ENCODE results near the gene ABCB9. TPM values are rescaled to one million over a fixed set of nuclear protein-coding genes. Genes with fewer than 3 reads are reported as not detected.

Gene ABCB9
- total RNA-seq, 1 donor from 2014 or later: 19.6 TPM

GRCh38 chr12:122989225-122989839 is 23.1 kb upstream of the ABCB9 start:
- TF ChIP-seq CTCF (IDR thresholded peaks at IDR 0.05): no peak
- Histone ChIP-seq H3K4me3 (no peak overlapping the region), H3K27me3 (no peaks in the 10 kb centered on the region), H3K4me1 (peaks cover 0 to 11% of the 10 kb centered on the region in 2 donors), H3K27ac (no peak overlapping the region), H3K36me3 (peaks cover 24 to 28% of the 10 kb centered on the region in 2 donors), H3K9me3 (no peaks in the 10 kb centered on the region)
- DNase-seq (ENCODE audit: low spot score in 2 of 2): no peak
- intact Hi-C loops (cut with DNase I): no loop called here

DNA sequence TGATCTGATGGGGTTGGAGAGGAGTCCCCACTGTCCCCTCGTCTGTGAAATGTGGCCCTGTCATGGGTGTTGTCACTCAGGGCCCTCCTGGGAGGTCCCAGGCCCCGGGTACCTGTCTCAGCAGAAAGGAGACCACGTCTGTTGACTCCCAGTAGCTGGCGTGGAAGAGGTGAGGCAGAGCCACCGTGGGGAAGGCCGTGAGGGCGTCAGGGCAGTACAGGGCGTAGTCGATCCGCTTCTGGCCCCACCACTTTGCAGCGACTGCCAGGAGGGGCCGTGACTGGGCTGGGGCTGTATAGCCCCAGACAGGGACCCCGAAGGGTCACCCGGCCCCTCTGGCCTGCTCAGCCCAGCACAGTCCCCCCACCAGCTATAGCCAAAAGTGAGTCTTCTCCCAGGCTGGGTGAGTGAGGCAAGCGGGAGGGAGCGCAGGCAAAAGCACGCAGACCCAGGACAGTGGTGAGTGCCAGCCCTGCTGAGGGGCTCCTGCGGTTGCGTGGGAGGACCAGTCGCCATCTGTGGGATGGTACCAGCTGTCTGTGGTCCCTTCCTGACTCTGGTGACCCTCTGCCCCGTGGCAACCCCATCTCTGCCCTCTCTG is 22.4 kb upstream of the ABCB9 start:
- H3K27ac ChIP-seq: no peak overlapping the region
- H3K36me3 ChIP-seq: peaks cover 24 to 28% of the 10 kb centered on the region in 2 donors
- H3K27me3 ChIP-seq: no peaks in the 10 kb centered on the region
- no peak for TF ChIP-seq CTCF (IDR thresholded peaks at IDR 0.05)
- no peaks in the 10 kb centered on the region for H3K9me3 ChIP-seq
- no peak for DNase-seq (ENCODE audit: low spot score in 2 of 2)
- H3K4me1 ChIP-seq: peaks cover 5 to 17% of the 10 kb centered on the region in 2 donors
- intact Hi-C loops (cut with DNase I): no loop called here
- H3K4me3 ChIP-seq: no peak overlapping the region

GRCh38 chr12:122988036-122988435 is 21.8 kb upstream of the ABCB9 start:
- Histone ChIP-seq H3K4me1 (peaks cover 11 to 24% of the 10 kb centered on the region in 2 donors), H3K9me3 (no peaks in the 10 kb centered on the region), H3K27ac (no peak overlapping the region), H3K4me3 (no peak overlapping the region), H3K27me3 (no peaks in the 10 kb centered on the region), H3K36me3 (peaks cover 24 to 30% of the 10 kb centered on the region in 2 donors)
- intact Hi-C loops (cut with DNase I): no loop called here
- no peak for TF ChIP-seq CTCF (IDR thresholded peaks at IDR 0.05)
- no peak for DNase-seq (ENCODE audit: low spot score in 2 of 2)

GRCh38 chr12:122987086-122987951 is 21.1 kb upstream of the ABCB9 start:
- H3K27ac ChIP-seq: no peak overlapping the region
- DNase-seq (ENCODE audit: low spot score in 2 of 2): no peak
- no peaks in the 10 kb centered on the region for H3K27me3 ChIP-seq
- H3K36me3 ChIP-seq: peaks cover 24 to 36% of the 10 kb centered on the region in 2 donors
- no peak for TF ChIP-seq CTCF (IDR thresholded peaks at IDR 0.05)
- no peak overlapping the region for H3K4me3 ChIP-seq
- peaks cover 18 to 31% of the 10 kb centered on the region in 2 donors for H3K4me1 ChIP-seq
- no peaks in the 10 kb centered on the region for H3K9me3 ChIP-seq
- intact Hi-C loops (cut with DNase I): no loop called here

DNA sequence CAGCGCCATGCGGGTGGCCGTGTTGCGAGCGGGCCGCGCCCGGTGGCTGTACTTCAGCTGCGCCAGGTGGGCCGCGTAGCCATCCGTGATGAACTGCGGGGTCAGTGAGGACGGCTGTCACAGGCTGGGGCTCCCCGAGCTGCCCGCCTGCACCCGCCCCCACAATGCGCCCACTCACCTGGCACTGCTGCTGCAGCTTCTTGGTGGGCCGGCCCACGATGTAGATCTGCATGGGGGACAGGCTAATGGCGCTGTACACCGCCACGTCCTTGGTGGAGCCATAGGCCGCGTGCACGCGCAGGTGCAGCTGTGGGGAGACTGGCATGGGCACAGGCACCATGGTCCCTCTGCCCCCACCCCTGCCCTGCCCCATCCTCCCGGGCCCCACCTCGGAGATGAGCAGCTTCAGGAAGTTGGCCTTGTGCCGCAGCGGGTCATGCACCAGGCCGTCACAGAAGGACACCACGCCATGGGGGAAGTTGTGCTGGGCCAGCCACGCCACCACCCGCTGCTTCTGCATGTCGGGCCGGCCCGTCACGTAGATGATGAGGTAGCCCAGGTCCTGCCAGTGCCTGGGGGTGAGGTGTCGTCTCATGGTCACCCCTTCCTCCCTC is 20.1 kb upstream of the ABCB9 start:
- intact Hi-C loops (cut with DNase I): no loop called here
- H3K4me3 ChIP-seq: no peak overlapping the region
- H3K36me3 ChIP-seq: peaks cover 24 to 43% of the 10 kb centered on the region in 2 donors
- H3K4me1 ChIP-seq: peaks cover 27 to 40% of the 10 kb centered on the region in 2 donors
- H3K9me3 ChIP-seq: no peaks in the 10 kb centered on the region
- no peak overlapping the region for H3K27ac ChIP-seq
- no peak for TF ChIP-seq CTCF (IDR thresholded peaks at IDR 0.05)
- no peak for DNase-seq (ENCODE audit: low spot score in 2 of 2)
- H3K27me3 ChIP-seq: no peaks in the 10 kb centered on the region
